HG03108 (cell line): Measurements from ENCODE around the gene LPAR1.
A peak's percentile ranks its signal among the peaks of the same experiment; 100 is the strongest.
"Not testable (repeated sequence)": the region's sequence is repeated elsewhere in the genome, so short reads cannot be mapped to it uniquely, and the experiment has no call there.

ENCODE experiments used
- ATAC-seq: cut with Tn5 transposase; IDR thresholded peaks from one replicate; pipeline ENCODE4 v1.9.1; 2021; ENCODE audit warnings: moderate library complexity; ENCODE audit not compliant: unreplicated experiment

The LPAR1 gene, protein sequence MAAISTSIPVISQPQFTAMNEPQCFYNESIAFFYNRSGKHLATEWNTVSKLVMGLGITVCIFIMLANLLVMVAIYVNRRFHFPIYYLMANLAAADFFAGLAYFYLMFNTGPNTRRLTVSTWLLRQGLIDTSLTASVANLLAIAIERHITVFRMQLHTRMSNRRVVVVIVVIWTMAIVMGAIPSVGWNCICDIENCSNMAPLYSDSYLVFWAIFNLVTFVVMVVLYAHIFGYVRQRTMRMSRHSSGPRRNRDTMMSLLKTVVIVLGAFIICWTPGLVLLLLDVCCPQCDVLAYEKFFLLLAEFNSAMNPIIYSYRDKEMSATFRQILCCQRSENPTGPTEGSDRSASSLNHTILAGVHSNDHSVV

DNA sequence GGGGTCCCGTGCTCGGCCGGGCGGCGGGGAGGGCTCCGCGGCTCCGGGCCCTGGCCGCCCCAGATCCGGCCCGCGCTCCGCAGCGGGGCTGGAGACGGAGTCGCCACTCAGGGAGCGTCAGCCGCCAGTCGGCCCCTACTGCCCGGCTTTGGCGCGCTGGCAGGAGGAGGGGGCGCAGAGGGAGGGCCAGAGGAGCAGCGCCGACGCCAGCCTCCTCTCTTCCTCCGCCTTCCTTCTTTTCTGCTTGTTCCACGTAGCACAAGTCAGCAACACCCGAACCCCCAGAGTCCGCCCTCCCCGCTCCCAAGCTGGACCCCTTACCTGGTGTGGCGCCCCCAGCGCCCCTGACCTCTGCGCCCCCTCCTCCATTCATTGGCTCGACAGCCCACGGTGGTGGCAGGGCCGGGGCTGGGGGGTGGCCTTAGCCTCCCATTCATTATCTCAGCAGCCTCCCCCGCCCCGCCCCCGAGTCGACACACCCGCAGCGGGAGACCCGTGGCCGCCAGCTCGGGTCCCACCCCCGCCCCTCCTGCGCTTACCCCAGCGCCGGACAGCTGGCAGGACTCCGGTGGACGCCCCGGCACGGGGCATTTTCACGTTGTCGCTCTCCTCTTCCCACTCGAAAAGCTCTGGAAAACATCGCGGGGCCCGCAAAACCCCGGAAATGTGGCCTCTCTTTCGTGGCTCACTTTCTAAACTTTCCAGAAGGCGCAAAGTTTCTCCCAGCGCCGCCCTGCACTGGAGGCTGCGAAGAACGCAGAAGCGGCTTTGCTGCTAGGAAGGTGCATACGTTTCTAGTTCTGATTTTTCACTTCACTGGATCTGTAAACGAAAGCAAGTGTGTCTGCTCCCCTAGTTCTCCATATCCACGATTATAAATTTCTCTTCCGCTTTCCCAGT, at the start of gene LPAR1:
Gene LPAR1, minus strand, starts transcription at position 140 of the 900 bp plus-strand sequence. CDS start 66,353 bp downstream, outside the sequence.
- ATAC-seq, result no peak

DNA sequence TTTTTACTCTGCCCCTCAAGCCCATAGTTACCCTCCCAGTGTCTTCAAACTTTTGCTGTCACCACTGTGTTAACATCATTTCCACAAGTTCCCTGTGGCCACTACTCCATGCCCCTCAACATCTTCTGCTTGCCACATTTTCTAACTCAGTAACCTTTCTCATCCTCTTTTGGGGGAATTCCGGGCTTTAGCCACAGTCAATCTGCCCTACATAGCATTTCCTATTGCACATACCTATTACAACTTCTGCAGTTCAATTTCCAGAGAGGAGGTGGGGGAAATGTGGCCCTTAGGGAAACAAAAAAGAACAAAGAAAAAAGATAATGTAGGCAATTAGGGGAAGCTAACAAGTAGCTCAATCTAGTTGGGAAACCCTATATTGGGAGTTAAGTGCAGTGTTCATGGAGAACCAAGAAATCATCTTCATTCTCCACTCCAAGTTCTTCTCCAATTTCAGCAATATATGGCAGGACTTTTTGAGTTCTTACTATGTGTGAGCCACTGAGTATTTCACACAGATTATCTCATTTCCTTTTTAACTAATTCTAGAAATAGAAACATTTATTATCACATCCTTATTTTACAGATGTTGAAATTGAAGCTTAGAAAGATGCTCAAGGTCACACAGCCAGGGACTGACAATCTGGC, 40.2 kb upstream of the LPAR1 start:
- no peak for ATAC-seq

DNA sequence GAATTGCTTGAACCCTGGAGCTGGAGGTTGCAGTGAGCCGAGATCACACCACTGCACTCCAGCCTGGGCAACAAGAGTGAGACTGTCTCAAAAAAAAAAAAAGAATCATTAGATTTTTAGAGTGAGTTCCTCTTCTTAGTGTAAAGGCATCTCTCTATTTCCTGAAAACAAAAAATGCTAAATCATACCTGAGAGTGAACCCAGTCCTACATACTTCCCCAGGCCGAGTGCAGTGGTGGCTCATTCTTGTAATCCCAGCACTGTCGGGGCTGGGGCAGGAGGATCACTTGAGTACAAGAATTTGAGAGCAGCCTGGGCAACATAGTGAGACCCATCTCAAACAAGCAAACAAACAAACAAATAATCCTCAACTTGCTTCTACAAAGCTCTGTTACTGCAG, 38.2 kb upstream of the LPAR1 start:
- ATAC-seq, result no peak

DNA sequence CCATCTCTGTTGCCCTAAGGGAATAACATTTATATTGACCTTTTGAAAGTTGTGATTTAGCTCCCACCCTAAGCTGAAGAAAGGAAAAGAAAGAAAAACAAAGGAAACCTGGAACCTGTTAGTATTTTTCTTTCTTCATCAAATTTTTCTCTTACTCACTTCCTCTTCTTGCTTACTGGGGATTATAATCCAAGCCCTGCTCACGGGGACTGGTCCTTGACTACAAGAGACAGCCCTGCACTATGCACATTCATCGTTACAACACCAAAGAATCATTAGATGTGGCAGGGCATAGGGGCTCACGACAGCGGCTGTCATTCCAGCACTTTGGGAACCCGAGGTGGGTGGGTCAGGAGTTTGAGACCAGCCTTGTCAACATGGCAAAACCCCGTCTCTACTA, 37.8 kb upstream of the LPAR1 start:
- ATAC-seq, result no peak

DNA sequence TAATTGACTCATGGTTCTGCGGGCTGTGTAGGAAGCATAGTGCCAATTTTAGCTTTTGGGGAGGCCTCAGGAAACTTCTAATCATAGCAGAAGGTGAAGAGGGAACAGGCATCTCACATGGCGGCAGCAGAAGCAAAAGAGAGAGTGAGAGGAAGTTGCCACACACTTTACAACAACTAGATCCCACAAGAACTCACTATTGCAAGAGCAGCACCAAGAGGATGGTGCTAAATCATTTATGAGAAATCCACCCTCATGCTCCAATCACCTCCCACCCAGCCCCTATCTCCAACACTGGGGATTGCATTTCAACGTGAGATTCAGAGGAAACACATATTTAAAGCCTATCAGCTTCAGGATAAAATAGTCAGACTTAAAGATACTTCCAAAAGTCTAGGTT, 36.1 kb upstream of the LPAR1 start:
- ATAC-seq, result no peak

DNA sequence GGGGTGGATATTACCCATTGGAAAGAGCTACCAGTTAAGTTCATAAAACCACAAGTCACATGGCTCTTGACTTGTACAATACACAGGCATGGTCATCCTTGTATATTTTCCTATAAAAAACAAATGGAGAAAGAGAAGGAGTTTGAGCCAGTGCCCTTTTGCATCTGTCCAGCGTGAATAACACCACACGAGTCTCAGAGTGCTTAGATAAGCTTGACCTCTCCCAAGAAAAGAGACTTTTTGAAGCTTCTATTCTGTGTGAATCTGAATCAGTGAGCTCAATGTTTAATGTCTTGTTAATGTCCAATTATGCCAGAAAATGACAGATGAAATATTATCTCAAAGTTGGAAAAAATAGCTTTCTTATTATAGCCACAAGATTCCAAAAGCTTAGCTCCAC, 30.9 kb upstream of the LPAR1 start:
- ATAC-seq, result no peak

DNA sequence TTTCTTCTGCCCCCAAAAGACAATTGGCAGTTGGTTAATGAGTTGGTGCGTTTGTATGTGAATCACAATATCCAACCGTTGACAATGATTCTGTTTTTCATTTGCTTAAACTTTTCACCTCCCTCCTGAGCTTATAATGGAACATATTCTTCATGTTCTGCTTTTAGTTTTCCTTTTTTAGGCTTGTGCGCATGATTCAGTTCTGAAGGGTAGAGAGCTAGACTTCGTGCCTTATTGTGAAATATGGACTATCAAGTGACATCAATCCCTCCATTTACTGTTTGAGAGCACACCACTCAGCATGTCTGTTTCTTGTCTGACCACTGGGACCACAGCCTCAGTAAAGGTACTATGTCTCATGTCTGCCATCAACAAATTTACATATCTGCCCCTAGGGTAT, 30.5 kb upstream of the LPAR1 start:
- ATAC-seq, result no peak

DNA sequence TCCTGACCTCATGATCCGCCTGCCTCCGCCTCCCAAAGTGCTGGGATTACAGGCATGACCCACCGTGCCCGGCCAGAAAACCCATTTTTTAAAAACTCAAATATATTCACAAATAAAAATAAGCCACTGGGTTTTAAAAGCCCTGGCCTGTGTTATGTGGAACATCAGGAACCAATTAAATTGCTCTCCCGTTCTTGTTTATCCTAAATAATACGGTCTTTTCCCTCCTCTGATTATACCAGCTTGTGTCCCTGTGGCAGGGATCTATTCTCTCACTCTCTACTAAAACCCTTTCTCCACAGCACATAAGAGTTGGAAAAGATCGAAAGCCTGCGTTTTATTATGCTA, 30.1 kb upstream of the LPAR1 start:
- no peak for ATAC-seq

DNA sequence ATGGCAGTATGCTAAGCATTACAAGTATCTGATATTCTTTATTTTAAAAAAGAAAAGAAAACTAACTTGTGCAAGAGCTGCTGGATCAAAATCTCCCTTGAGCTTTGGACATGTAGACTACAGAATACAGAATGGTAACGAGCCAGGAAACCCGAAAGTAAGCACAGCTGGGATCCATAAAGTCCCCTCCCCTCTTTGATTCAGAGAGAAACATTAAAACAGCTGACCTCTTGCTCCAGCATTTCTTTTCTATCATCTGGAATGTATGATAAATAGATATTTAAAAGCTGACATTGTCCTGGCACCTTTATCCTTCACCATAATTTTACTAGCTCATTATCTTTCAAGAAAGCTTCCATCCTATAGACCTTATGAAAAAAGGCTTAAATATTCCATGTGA, 28.2 kb upstream of the LPAR1 start:
- ATAC-seq, result no peak

DNA sequence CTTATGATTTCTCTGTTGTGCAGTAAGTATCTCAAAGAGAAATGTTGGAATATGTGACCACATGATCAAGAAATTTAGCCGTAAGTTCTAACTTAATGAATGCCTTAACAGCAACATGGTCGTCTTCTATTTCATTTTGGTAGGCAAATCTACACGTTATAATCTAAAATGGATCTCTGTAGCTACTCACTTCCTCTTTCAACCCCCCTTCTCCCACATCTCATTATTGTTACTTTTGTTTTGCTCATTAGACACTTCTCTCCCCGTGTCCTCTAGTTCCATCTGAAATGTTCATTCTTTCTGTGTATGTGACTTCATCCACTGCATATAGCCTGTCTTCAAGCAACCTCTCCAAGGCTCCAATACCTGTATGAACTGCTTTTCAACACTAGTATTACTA, 27.1 kb upstream of the LPAR1 start:
- ATAC-seq, result no peak

DNA sequence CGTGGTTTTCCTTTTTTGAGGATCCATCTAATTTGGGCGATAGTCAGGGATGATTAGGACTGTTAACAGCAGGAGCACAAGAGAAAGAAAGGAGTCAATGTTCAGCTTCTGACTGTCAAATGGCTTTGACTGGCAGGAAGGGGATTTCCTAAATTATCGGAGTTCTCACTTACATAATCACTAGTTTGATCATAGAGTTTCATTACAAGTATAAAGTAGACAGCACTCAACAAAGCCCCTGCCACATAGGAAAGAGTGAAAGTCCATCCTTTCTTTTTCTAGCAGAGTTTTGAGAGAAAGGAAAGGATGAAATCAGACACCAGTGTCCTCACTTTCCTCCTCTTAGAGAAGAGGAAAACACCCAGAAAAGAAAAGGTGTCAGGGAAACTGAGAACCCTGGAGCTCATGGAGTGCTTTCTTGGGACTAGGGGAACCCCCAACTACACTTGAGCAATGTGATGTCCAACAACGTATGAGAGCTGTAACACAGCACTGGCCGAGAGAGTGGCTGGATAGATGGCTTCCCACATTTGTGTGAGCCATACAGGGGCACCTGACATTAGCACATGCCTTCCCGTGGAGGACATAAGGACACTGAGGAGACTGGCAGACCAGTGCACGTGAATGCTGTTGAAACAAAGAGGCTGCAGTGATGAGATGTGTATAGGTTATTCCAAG, 26.0 kb upstream of the LPAR1 start:
- no peak for ATAC-seq

DNA sequence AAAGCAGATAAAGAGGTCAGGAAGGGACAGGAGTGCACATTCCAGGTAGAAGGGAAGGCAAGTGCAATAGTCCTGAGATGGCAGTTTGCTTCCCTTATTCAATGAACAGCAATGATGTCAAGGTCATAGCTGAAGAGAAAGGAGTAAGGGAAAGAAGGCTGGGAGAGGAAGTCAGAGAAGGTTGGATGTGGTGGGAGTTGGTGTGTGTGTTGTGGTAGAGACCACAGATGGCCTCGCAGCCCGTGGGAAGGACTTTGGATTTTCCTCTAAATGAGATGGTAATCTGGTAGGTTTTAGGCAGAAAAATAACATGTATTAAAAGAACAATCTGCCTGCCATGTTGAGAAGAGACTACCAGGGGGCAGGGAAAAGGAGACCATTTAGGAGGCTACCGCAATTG, 25.1 kb upstream of the LPAR1 start:
- no peak for ATAC-seq

DNA sequence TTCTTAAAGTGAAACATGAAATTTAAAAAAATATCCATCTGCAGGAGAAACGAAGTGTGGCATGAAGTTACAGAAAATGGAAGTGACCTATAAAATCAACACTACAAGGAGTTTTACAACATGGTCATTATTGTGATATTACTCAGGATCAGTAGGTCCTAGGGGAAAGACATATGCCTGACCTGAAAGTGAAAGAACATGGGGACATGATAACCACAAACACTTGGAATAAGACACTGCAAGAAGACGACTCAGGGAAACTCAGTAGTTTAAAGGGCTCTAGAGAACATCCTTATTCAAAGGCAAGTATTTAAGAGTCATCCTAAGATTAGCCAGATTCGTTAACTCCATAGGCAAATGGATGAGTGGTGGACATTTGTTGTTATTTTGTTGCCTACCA, 19.9 kb upstream of the LPAR1 start:
- no peak for ATAC-seq

DNA sequence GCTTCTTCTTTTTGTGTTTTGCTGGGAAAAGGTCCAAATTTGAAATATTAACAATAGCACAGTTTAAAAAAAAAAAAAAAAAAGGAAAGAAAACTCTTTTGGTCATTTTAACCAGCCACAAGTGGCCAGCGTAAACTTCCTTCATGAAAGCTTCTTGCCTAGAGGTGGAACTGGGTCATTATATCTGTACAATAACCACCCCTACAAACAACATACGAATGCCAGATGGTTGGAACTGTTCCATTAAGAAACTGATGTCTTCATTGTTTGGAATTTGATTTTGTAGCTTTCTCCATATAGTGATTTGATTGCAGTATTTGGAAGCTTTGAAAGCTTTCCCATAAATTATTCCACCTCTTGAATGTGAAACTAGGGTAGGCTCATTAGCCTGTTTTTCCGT, 18.3 kb upstream of the LPAR1 start:
- no peak for ATAC-seq

DNA sequence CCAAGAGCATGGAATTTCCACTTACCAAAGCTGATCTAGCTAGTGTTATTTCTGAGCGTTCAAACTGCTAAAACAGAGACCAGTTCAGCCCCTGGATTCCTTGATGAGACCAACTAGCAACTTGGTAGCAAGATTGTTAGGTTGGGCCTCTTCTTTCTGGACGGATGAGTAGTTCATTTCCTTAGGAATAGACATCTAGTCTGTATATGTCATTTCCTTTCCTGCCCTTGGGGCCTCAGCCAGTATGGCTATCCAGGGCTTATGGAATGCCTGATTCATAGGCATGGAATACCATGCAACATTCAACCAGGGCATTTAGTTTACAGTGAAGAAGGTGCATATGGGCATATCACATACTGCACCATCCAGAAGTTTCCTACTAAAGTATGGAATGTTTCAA, 14.5 kb upstream of the LPAR1 start:
- ATAC-seq, result no peak

DNA sequence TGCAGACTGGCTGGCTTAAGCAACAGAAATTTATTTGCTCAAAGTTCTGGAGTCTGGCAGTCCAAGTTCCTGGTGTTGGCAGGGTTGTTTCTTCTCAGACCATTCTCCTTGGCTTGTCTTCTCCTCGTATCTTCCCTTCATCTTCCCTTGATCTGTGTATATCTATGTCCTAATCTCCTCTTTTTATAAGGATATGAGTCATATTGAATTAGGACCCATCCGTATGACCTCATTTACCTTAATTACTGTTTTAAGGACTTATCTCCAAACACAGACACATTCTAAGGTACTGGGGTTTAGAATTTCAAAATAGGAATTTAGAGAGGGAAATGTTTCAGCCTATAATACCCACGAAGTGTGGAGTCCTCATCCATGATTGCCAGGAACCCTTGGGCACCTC, 13.1 kb upstream of the LPAR1 start:
- ATAC-seq, result no peak

DNA sequence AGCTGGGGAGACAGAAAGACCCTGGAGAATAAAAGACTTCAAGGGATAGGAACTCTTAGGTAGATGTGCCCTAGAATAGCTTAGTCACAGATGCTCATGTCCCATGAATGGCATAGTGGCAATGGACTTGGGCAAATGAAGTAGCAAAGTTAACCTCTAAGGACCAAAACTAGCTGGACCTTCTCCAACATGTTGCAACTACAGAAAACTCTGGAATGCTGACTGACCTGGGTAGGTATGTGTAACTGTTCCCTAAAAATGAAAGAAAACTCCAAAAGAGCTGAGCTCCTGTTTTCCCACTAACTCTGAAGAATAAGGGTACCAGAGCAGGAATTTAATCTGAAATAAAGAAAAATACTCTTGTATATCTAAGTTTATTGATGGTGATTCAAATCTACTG, 12.5 kb upstream of the LPAR1 start:
- ATAC-seq, result no peak

DNA sequence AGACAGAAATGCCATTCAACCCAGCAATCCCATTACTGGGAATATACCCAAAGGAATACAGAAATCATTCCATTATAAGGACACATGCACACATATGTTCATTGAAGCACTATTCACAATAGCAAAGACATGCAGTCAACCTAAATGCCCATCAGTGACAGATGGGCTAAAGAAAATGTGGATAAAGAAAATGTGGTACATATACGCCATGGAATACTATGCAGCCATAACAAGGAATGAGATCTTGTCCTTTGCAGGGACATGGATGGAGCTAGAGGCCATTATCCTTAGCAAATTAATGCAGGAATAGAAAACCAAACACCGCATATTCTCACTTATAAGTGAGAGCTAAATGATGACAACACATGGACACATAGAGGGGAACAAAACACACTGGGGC, 9.0 kb upstream of the LPAR1 start:
- ATAC-seq, result not testable (repeated sequence)

DNA sequence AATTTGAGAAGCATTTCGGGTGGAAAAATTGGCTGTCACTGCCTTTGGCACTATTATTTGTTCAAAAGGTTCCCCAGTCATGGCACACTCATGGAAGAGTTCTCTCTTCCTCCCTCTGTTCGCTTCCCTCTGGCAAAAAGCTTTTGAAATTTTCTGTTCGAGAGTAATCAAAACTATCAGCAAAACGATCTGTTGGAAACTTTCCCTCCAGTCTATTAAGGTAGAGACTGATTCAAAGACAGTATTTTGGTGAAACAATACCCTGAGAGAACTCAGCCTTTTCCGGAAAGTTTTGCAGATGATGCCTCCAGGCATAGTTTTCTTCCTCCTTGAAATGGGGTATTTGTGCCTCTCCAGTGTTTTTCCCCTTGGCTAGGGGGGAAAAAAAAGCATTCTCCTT, 3.6 kb upstream of the LPAR1 start:
- ATAC-seq, result no peak

DNA sequence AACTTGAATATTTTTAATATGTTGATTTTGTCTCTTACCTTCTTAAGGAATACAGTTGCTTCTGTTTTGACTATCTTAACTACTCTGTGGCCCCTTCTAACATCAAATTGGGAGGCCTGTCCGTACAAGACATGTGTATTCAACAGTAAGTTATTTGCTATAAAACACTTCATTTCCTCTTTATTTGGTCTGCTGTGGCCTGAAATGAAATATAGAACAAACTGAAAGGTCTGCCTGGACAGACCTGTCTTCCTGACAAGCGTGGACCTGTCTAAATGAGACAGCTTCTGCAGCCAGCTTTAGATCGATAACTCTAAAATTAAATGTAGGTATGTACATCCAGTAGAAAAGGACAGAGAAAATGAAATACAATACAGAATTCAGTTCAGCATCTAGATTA, 2.2 kb upstream of the LPAR1 start:
- ATAC-seq, result no peak

DNA sequence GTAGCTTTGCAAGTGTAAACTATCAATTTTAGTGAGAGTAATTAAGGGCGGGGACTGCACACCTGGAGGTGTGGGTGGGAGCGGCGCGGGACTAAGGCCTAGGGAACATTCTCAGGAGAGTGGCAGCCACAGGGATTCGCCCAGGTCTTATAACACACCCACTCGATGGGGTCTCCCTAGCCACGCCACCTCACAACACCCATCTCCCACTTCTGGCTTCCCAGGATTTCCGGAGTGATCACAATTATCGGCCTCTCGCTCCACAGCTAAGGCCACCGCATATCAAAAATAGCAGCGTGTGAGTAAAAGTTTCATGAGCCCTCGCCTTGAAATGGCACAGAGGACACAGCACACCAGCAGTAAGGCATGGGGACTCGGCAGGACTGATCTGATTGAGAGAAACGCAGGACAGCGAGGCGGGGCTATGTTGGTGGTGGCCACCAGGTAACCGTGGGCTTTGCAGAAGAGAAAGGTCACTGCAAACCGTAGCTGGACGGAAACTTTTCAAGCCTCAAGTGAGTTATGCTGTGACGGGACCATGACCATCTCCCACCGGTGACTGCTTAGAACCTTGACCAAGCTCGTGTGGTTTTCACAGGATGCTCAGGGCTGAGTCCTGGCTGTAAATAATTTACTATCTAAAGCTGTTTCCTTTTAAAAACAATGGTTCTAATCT, 1.1 kb upstream of the LPAR1 start:
- ATAC-seq, result peak; percentile 46
